Measurements from ENCODE around the gene CFAP299. TPM values are rescaled to one million over a fixed set of nuclear protein-coding genes. Genes with fewer than 3 reads are reported as not detected.

CFAP299 gene
- total RNA-seq, 1 experiment from 2014 or later: not detected

GRCh38 chr4:80587871-80588385, 252.4 kb downstream of the CFAP299 start:
- TF ChIP-seq FOSL1 (IDR thresholded peaks at IDR 0.05; ENCODE audit: low read depth): no peak
- TF ChIP-seq, protein P1, sequence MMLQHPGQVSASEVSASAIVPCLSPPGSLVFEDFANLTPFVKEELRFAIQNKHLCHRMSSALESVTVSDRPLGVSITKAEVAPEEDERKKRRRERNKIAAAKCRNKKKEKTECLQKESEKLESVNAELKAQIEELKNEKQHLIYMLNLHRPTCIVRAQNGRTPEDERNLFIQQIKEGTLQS (IDR thresholded peaks at IDR 0.05): no peak
- no peak for TF ChIP-seq CBX3 (IDR thresholded peaks at IDR 0.05; ENCODE audit: low read depth)
- TF ChIP-seq POLR2AphosphoS5 (IDR thresholded peaks at IDR 0.05; ENCODE audit: low read depth, low read length): no peak
- TF ChIP-seq TCF7L2 (IDR thresholded peaks at IDR 0.05; ENCODE audit: borderline replicate concordance, extremely low read depth, insufficient read depth, insufficient read length): no peak
- TF ChIP-seq ELF1 (IDR thresholded peaks at IDR 0.05; ENCODE audit: borderline replicate concordance, low read depth): no peak
- no peak for TF ChIP-seq ZNF274 (IDR thresholded peaks at IDR 0.05; ENCODE audit: low read depth, low read length)
- no peak for TF ChIP-seq CEBPB (IDR thresholded peaks at IDR 0.05; ENCODE audit: low read depth)
- TF ChIP-seq REST (IDR thresholded peaks at IDR 0.05; ENCODE audit: low read depth): no peak
- TF ChIP-seq, protein P2, sequence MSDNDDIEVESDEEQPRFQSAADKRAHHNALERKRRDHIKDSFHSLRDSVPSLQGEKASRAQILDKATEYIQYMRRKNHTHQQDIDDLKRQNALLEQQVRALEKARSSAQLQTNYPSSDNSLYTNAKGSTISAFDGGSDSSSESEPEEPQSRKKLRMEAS (IDR thresholded peaks at IDR 0.05): no peak
- no peak for TF ChIP-seq SP1 (IDR thresholded peaks at IDR 0.05; ENCODE audit: low read depth)
- no peak for TF ChIP-seq RAD21 (IDR thresholded peaks at IDR 0.05; ENCODE audit: low read depth)
- Histone ChIP-seq H4K20me1 (ENCODE audit: insufficient read depth) (no peaks in the 10 kb centered on the region), H3K9me3 (ENCODE audit: control insufficient read depth in 1 of 2, insufficient read depth in 1 of 2, low read depth in 1 of 2, low read length in 2 of 2) (no peaks in the 10 kb centered on the region), H3K4me3 (replicated peaks in 1 of 2; ENCODE audit: low read depth in 1 of 2, low read length in 2 of 2) (no peak overlapping the region), H2AFZ (ENCODE audit: low read depth, low read length, poor library complexity, severe bottlenecking) (no peak overlapping the region), H3K27me3 (ENCODE audit: insufficient read depth, low read length) (0 out of 2 replicates have a peak, but pooled peaks cover 4% of the 10 kb centered on the region), H3K4me2 (ENCODE audit: low read length) (no peak overlapping the region), H3K27ac (ENCODE audit: low read depth, low read length) (no peak overlapping the region), H3K9me2 (ENCODE audit: insufficient read depth) (no peaks in the 10 kb centered on the region), H3K79me2 (ENCODE audit: insufficient read depth, low read length) (no peaks in the 10 kb centered on the region), H3K9ac (ENCODE audit: low read length) (no peak overlapping the region), H3K36me3 (ENCODE audit: control insufficient read depth in 1 of 2, insufficient read depth in 2 of 2, low read length in 2 of 2) (no peaks in the 10 kb centered on the region), H3K4me1 (ENCODE audit: control insufficient read depth in 1 of 2, insufficient read depth in 2 of 2, low read length in 2 of 2) (no peaks in the 10 kb centered on the region)
- DNase-seq (ENCODE audit: low read depth, low spot score): no peak
- CTCF ChIA-PET: no interaction called here
- no TSS peak for BruUV-seq (replicated peaks)
- RAD21 ChIA-PET (ENCODE audit: low non-redundant PET in 1 of 2, low total read pairs in 2 of 2, uncharacterized antibody in 2 of 2, unreplicated experiment in 2 of 2): no interaction called here
- intact Hi-C loops (cut with micrococcal nuclease): no loop called here
- ATAC-seq: no peak
- POLR2A ChIA-PET: no interaction called here

Data from HCT116 (cell line).